ENCODE results near the gene HPS6. TPM values are rescaled to one million over a fixed set of nuclear protein-coding genes. Genes with fewer than 3 reads are reported as not detected.
"Not testable (repeated sequence)": the region's sequence is repeated elsewhere in the genome, so short reads cannot be mapped to it uniquely, and the experiment has no call there.

The HPS6 gene
- total RNA-seq, 1 donor from 2014 or later: 22.8 TPM

DNA sequence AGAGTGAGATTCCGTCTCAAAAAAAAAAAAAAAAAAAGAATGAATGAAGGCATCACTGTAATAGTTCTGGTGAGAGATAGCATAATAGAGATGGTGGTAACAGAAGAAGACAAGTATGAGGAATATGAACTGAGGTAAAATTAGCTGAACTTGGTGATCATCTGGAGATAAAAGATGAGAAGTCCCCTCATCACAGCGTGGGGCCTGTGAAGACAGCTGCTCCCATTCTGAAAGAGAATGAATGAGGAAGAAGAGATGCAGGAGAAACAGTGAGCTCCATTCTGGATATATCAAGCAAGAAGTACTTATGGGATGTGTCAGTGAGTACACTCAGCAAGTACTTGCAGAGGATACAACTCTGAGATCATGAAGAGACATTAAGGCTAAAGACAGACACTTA, 37.9 kb upstream of the HPS6 start:
- CTCF ChIA-PET: interaction anchor here (1.2 kb wide), 1 partner anchor 17 kb away, joined by 5 read pairs; no protein-coding TSS in a partner anchor
- H3K27ac Mint-ChIP-seq: no peak overlapping the region

DNA sequence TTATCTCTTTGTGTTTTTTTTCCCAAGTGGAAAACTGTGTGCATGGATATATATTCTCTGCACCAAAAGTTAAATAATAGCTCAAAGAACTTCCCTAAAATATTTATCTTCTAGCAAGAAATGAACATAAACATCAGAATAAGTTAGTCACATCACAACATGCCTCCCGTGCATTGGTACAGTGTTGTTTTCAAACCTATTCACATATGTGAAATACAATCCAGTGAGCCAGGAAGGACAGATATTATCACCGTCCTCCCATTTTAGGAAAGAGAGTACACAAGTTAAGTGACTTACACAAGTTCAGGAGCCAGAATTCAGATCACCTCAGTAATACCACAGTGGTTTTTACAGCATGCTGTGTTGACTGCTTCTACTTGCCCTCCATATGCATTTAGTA, 31.4 kb upstream of the HPS6 start:
- no peaks in the 10 kb centered on the region for H3K9me3 Mint-ChIP-seq
- ChIA-PET CTCF (no interaction called here), POLR2A (interaction anchor here (0.6 kb wide), 1 partner anchor 271 kb away, joined by 3 read pairs; no protein-coding TSS in a partner anchor)
- TF ChIP-seq, protein P1, sequence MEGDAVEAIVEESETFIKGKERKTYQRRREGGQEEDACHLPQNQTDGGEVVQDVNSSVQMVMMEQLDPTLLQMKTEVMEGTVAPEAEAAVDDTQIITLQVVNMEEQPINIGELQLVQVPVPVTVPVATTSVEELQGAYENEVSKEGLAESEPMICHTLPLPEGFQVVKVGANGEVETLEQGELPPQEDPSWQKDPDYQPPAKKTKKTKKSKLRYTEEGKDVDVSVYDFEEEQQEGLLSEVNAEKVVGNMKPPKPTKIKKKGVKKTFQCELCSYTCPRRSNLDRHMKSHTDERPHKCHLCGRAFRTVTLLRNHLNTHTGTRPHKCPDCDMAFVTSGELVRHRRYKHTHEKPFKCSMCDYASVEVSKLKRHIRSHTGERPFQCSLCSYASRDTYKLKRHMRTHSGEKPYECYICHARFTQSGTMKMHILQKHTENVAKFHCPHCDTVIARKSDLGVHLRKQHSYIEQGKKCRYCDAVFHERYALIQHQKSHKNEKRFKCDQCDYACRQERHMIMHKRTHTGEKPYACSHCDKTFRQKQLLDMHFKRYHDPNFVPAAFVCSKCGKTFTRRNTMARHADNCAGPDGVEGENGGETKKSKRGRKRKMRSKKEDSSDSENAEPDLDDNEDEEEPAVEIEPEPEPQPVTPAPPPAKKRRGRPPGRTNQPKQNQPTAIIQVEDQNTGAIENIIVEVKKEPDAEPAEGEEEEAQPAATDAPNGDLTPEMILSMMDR (IDR thresholded peaks at IDR 0.05): no peak
- no peaks in the 10 kb centered on the region for H3K4me1 Mint-ChIP-seq
- H3K4me3 Mint-ChIP-seq: no peak overlapping the region
- H3K27me3 Mint-ChIP-seq: no peaks in the 10 kb centered on the region
- DNase-seq (no peak), ATAC-seq (ENCODE audit: low read depth) (no peak)
- intact Hi-C loops (cut with micrococcal nuclease): no loop called here
- H3K36me3 Mint-ChIP-seq (ENCODE audit: low read depth): peaks cover 67% of the 10 kb centered on the region
- H3K27ac Mint-ChIP-seq: no peak overlapping the region

More for the DNA sequence above, 37.9 kb upstream of the HPS6 start:
- Mint-ChIP-seq H3K4me3 (no peak overlapping the region), H3K9me3 (no peaks in the 10 kb centered on the region), H3K4me1 (no peaks in the 10 kb centered on the region), H3K27me3 (no peaks in the 10 kb centered on the region), H3K36me3 (ENCODE audit: low read depth) (peaks cover 79% of the 10 kb centered on the region)
- POLR2A ChIA-PET: no interaction called here
- ATAC-seq (ENCODE audit: low read depth): no peak
- TF ChIP-seq, protein P1 (IDR thresholded peaks at IDR 0.05): no peak
- no peak for DNase-seq
- intact Hi-C loops (cut with micrococcal nuclease): no loop called here

DNA sequence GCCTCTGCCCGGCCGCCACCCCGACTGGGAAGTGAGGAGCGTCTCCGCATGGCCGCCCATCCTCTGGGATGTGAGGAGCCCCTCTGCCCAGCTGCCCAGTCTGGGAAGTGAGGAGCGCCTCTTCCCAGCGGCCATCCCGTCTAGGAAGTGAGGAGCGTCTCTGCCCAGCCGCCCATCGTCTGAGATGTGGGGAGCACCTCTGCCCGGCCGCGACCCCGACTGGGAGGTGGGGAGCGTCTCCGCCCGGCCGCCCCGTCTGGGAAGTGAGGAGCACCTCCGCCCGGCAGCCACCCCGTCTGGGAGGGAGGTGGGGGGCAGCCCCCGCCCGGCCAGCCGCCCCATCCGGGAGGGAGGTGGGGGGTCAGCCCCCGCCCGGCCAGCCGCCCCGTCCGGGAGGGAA, 29.3 kb upstream of the HPS6 start:
- H3K27me3 Mint-ChIP-seq; CTCF ChIA-PET; H3K9me3 Mint-ChIP-seq; ATAC-seq (ENCODE audit: low read depth); POLR2A ChIA-PET; intact Hi-C loops (cut with micrococcal nuclease); H3K27ac Mint-ChIP-seq; H3K4me3 Mint-ChIP-seq; DNase-seq; H3K4me1 Mint-ChIP-seq: not testable (repeated sequence)
- peaks cover 64% of the 10 kb centered on the region for H3K36me3 Mint-ChIP-seq (ENCODE audit: low read depth)

DNA sequence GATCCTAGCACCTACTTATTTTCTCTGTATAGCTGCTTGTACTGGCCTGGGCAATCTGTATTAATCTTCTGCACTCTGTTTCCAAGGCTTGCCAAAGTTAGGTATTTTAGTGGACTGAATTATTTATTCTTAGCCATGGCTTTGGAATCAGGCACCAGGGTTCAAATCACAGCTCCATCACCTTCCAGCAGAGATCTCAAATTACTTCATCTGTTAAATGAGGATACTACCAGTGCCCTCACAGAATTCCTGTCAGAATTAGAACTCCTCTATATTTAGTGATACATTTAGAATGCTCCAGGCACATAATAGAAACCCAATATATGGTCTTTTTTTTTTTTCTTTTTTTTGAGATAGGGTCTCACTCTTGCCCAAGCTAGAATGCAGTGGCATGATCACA, 26.7 kb upstream of the HPS6 start:
- Mint-ChIP-seq H3K4me1 (peaks cover 10% of the 10 kb centered on the region), H3K27ac (no peak overlapping the region), H3K4me3 (no peak overlapping the region), H3K27me3 (no peaks in the 10 kb centered on the region), H3K9me3 (no peaks in the 10 kb centered on the region), H3K36me3 (ENCODE audit: low read depth) (peaks cover 42% of the 10 kb centered on the region)
- intact Hi-C loops (cut with micrococcal nuclease): no loop called here
- no peak for ATAC-seq (ENCODE audit: low read depth)
- ChIA-PET POLR2A (no interaction called here), CTCF (interaction anchor here (0.7 to 1.5 kb wide), 2 partner anchors 9 to 197 kb away, joined by 3 read pairs; no protein-coding TSS in a partner anchor)
- TF ChIP-seq, protein P1 (IDR thresholded peaks at IDR 0.05): no peak
- DNase-seq: no peak

DNA sequence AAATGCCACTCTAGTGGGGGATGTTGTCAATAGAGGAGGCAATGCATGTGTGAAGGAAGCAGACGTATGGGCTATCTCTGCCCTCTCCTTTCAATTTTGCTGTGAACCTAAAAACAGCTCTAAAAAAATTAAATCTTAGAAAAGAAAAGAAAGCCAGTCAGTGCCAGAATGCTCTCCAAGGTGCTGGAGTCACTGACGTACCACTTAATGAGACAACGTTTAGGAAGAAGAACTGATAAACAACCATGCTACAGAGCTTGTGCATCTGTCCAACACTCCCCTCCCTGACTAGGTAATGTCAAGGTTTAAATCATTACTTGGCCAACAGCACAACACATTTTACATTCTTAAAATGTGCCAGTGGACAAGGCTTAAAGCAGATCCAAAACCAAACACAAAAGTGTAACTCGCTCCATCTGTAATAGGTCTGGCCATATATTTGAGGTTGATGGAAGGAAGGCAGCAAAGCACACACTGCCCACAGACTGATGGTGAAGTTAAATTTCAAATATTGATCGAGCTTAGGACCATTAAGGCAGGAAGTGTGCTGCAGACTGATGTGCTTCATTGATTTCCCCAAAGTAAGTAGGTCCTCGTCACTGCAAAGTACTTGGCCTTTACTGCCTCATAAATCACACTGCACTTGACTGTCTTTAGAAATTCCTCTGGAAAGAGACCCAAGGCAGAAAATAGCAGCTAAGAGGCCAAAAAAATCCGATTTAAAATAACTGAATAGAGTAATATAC, 24.7 kb upstream of the HPS6 start:
- peaks cover 37% of the 10 kb centered on the region for H3K36me3 Mint-ChIP-seq (ENCODE audit: low read depth)
- H3K4me1 Mint-ChIP-seq: peaks cover 18% of the 10 kb centered on the region
- POLR2A ChIA-PET: no interaction called here
- CTCF ChIA-PET: no interaction called here
- TF ChIP-seq, protein P1 (IDR thresholded peaks at IDR 0.05): no peak
- ATAC-seq (ENCODE audit: low read depth) (no peak), DNase-seq (no peak)
- no peak overlapping the region for H3K27ac Mint-ChIP-seq
- H3K9me3 Mint-ChIP-seq: no peaks in the 10 kb centered on the region
- intact Hi-C loops (cut with micrococcal nuclease): no loop called here
- no peak overlapping the region for H3K4me3 Mint-ChIP-seq
- no peaks in the 10 kb centered on the region for H3K27me3 Mint-ChIP-seq

Data from activated B cell treated with CpG ODN at 0.5 μM for 24 hours (primary cell).